Brain pericyte (primary cell): Measurements from ENCODE around the gene SLC25A22.

Experiments used
- DNase-seq: peaks from one replicate; pipeline ENCODE4 v3.0.0-alpha.2; 2012; ENCODE audit warnings: low read depth, low spot score

Gene SLC25A22

DNA sequence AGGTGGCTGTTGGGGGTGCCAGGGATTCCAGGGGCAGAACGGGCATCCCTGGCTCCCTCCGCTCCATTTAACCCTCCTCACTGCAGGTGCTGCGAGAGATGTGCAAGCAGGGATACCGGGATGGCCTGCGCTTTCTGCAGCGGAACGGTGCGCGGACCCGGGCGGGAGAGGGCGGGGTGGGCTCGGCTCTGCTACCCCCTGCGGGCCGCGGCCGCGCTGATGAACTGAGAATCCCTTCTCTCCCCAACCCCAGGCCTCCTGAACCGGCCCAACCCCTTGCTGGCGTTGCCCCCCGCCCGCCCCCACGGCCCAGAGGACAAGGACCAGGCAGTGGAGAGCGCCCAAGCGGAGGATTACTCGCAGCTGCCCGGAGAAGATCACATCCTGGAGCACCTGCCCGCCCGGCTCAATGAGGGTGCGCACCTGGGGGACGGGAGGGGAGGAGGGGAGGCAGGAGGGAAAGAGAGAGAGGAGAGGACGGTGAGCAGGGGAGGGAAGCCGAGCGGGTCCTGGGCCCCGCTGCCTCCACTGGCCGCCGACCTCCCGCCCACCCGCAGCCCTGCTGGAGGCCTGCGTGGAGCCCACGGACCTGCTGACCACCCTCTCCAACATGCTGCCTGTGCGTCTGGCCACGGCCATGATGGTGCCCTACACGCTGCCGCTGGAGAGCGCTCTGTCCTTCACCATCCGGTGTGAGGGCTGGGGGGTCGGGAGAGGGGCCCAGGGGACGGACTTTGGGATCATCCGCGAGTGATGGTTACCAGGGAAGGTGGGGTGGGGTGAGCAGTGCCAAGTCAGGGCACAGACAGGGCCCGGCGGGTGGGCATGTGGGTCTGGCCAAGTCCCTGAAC lies 25.6 kb upstream of the SLC25A22 start:
- DNase-seq, result no peak

- DNase-seq, result no peak
Observed at GRCh38 chr11:821512-822371, 23.7 kb upstream of the SLC25A22 start.

- no peak for DNase-seq
Observed at GRCh38 chr11:820655-821511, 22.8 kb upstream of the SLC25A22 start.

GRCh38 chr11:819943-820649 lies 22.0 kb upstream of the SLC25A22 start:
- DNase-seq, result no peak

GRCh38 chr11:819129-819931 lies 21.2 kb upstream of the SLC25A22 start:
- DNase-seq, result no peak

- DNase-seq, result no peak
Observed at GRCh38 chr11:818396-819128, 20.5 kb upstream of the SLC25A22 start, which contains the start of gene PNPLA2. Gene PNPLA2 (plus strand): TSS chr11:818914. CDS start chr11:819719, 805 bp downstream.

DNA sequence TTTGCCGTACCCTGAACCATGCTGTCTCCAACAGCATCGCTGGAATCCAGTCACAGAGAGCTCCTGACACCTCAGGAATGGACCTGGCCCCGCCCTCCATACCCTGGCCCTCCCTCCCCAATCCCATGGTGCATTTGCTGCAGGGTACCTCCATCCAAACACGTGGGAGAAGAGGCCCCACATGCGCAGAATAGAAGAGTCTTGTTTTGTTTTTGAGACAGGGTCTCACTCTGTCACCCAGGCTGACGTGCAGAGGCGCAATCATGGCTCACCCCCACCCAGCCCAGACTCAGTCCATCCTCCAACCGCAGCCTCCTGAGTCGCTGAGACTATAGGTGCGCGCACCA lies 18.3 kb upstream of the SLC25A22 start:
- no peak for DNase-seq

DNA sequence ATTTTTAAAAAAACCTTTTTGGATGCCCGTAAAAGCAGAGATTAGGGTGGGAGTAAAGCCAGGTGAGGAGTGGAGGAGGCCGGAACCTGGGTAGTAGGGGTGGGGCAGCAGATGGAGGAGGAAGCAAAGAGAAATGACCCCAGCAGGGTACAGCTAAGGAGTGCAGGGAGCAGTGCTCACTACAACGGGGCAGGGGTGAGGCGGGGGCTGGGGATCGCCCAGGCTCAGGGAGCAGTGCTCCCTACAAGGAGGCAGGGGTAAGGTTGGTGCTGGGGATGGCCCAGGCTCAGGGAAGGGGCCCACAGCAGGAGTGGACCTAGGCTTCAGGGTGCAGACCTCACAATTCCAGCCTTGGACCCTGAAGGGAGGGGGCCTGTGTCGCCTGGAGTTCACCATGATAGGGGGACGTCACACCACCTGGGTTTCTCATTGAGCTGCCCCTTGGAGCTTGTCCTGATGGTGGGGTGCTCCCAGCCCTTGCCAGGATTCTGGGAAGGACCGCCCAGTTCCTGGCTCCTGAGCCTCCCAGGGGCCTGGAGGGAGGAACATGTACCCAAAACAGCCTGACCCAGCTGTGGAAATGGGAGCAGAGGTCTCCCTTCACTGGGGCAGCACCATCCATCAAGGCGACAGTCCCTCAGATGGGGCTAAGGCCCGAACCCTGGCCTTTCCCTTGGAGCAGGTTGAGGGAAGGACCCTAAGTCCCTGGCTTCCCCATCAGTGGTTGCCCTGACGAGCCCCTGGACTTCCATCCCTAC lies 17.8 kb upstream of the SLC25A22 start:
- no peak for DNase-seq

- DNase-seq, result no peak
Observed at GRCh38 chr11:813456-814096, 15.5 kb upstream of the SLC25A22 start.

DNA sequence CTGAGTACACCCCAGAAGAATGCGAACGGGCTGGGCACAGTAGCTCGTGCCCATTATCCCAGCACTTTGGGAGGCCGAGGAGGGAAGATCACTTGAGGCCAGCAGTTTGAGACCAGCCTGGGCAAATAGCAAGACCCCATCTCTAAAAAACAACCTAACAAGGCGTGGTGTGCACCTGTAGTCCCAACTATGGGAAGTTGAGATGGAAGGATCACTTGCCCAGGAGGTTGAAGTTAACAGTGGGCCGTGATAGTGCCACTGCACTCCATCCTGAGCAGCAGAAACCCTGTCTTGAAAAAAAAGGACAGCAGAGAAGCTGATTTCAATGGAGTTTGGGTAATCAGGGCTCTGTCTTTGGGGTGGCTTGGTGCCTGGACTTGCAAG lies 15.0 kb upstream of the SLC25A22 start:
- DNase-seq, result no peak

GRCh38 chr11:812390-812789 lies 14.3 kb upstream of the SLC25A22 start:
- no peak for DNase-seq

DNA sequence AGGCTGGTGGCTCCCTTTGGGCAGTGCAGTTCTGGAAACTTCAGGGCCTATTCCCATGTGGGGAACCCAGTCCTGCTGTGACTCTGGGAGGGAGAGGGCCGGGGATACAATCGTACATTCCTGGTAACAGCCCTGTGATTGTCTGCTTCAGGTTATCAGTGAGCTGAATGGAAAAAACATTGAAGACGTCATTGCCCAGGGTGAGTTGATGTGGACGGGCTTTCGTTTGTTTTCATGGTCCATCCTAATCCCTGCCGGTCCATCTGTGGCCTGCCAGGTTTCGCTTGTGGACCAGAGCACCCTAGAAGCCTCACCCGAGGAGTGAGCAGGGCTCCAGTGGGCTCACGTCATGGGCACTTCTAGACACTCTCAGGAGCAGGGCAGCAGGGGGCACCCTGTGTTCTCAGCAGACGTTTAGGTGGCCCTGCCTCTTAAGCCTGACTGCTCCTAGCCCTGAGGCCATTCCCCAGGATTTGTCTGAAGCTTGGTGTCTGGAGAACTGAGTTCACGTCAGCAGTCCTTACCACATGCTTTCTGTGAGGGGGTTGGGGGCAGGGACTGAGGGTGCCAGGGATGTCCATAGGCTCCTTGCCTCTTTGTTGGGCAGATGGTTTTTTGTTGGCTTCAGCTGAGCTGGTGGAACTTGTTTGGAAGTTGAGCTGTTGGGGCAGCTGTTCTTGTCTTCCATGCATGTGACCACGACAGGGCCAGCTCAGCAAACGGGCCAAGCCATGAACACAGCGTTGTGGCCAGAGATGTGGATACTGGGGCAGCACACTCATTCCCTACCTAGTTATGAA lies 13.6 kb upstream of the SLC25A22 start:
- no peak for DNase-seq

DNA sequence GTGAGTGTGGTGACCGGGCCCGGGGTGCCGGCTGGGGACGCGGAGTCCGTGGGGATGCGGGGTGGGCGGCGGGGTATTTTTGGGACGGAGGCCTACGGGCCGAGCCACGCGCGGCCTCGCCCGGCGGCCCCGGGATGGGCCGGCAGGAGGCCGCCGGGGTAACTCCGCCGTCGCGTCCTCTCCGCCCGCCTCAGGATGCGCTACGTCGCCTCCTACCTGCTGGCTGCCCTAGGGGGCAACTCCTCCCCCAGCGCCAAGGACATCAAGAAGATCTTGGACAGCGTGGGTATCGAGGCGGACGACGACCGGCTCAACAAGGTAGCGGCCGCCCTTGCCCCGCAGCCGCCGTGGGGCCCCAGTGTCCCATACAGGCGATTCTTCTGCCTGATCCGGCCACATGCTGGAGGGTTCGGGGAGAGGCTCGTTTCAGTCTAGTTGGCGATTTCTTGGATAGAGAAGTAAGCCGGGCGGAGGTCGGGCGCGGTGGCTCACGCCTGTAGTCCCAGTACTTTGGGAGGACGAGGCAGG lies 12.0 kb upstream of the SLC25A22 start:
- DNase-seq, result no peak

DNA sequence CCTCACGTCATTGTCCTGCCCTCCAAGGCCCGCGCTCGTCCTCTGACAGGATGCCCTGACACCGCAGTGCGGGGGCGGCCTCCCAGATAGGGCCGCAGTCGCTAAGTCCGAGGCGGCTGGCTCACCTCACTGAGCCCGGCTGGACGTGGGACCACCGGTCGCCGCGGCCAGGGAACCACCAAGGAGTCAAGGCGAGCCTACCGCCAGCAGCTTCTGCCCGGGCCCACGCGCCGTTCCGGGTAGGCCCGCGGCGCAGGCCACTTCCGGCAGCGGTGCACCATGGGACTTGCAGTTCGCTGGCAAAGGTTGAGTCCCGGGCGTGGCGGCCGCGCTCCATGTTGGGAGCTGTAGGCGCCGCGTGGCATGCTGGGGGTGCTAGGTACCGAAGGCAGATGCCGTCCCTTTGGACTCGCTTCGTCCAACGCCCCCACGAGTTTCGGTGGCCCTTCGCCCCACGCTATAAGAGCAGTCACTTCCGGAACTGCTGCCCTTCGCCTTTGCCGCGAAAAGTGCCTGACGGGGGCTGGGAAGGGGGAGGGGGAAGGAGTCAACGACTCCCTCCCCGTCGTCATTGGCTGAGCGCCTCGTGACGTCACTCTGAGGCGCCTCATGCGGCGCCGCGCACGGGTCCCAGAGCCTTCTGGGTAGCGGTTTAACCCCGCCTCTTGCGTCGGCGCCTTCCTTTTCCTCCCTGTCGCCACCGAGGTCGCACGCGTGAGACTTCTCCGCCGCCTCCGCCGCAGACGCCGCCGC lies 11.4 kb upstream of the SLC25A22 start, which contains the start of gene RPLP2:
Gene RPLP2, plus strand, starts transcription at position 681 of the 753 bp plus-strand sequence. CDS start 268 bp downstream, outside the sequence.
- DNase-seq, result peak; percentile 92

DNA sequence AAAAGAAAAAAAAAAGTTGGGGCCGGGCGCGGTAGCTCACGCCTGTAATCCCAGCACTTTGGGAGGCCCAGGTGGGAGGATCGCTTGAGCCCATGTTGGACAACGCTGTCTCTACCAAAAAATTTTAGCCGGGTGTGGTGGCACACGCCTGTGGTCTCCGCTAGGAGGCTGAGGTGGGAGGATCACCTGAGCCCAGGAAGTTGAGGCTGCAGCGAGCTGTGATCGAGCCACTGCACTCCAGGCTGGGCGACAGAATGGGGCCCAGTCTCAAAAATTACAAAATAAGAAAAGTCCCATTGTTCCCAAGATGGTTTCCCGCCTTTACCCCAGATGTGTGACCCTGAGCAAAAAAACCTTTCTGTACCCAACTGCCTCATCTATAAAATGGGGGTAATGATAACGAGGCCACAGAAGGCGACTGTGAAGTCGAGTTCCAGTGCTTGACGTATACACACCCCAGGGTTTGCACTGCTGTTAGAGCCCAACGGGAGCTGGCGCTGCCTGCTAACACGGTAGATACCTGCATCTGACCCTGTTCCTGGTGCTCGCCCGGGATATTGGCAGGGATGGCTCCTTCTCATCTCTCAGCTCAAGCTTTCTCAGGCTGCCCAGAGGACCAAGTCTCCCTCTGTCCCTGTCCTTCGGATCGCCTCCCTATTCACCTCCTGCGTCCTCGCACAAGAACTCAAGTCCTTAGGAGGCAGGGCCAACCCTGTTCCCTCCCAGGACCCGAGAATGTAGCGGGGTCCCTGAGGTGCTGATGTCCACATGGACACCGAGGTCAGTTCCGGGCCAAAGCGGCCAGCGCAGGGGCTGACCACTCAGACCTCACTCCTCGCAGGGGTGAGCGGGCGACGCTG lies 10.6 kb upstream of the SLC25A22 start:
- DNase-seq, result no peak

DNA sequence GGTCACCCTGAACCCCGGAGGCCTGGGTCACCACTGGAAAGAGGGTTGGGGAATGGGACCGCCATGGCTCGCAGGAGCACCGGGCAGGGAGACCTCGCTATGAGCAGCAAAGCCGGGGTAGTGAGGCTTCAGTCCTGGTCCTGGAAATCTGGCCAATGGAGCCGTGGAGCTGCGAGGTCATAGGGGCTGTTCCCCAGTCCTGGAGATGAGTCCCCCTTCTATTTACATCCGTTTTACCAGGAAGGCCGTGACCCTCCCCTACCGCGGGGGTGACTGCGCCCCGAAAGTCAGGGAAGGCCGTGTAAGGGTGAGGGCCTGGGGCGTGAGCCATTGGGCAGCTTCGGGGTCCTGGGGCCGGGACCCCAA lies 6.5 kb upstream of the SLC25A22 start:
- no peak for DNase-seq
